GM19397 (cell line): ENCODE data around the gene MAP2K7.
"Not testable (repeated sequence)": the region's sequence is repeated elsewhere in the genome, so short reads cannot be mapped to it uniquely, and the experiment has no call there.

ENCODE experiments used
- ATAC-seq: cut with Tn5 transposase; IDR thresholded peaks from one replicate; pipeline ENCODE4 v1.9.1; 2021; ENCODE audit warnings: mild to moderate bottlenecking, moderate library complexity; ENCODE audit not compliant: unreplicated experiment

Gene MAP2K7

GRCh38 chr19:7903244-7904073 lies at the start of gene MAP2K7:
MAP2K7 (plus strand) TSS chr19:7903877; CDS start chr19:7903945, 68 bp downstream.
- peak; percentile 80 for ATAC-seq

- no peak for ATAC-seq
Observed at GRCh38 chr19:7855426-7856108, 48.1 kb upstream of the MAP2K7 start.

- ATAC-seq, result no peak
Observed at GRCh38 chr19:7856109-7856591, 47.5 kb upstream of the MAP2K7 start.

- no peak for ATAC-seq
Observed at GRCh38 chr19:7856679-7857663, 46.7 kb upstream of the MAP2K7 start.

- ATAC-seq, result no peak
Observed at GRCh38 chr19:7857727-7858108, 46.0 kb upstream of the MAP2K7 start.

GRCh38 chr19:7858109-7858770 lies 45.4 kb upstream of the MAP2K7 start:
- ATAC-seq, result no peak

- ATAC-seq, result not testable (repeated sequence)
Observed at GRCh38 chr19:7859087-7859486, 44.6 kb upstream of the MAP2K7 start.

GRCh38 chr19:7859831-7860713 lies 43.6 kb upstream of the MAP2K7 start:
- ATAC-seq, result no peak

- ATAC-seq, result no peak
Observed at GRCh38 chr19:7860714-7861618, 42.7 kb upstream of the MAP2K7 start.

GRCh38 chr19:7861619-7862412 lies 41.9 kb upstream of the MAP2K7 start:
- ATAC-seq, result no peak

- no peak for ATAC-seq
Observed at GRCh38 chr19:7862413-7862951, 41.2 kb upstream of the MAP2K7 start.

GRCh38 chr19:7863157-7863970 lies 40.3 kb upstream of the MAP2K7 start:
- ATAC-seq, result no peak

GRCh38 chr19:7863971-7864689 lies 39.5 kb upstream of the MAP2K7 start:
- no peak for ATAC-seq

GRCh38 chr19:7864690-7865074 lies 39.0 kb upstream of the MAP2K7 start:
- ATAC-seq, result no peak

- no peak for ATAC-seq
Observed at GRCh38 chr19:7865262-7865911, 38.3 kb upstream of the MAP2K7 start.
